Measurements from ENCODE around the gene TMEM273.

The TMEM273 gene

GRCh38 chr10:49152037-49152436 lies 36.2 kb downstream of the TMEM273 start:
- TF ChIP-seq GLIS3 (CRISPR knock-in tag; IDR thresholded peaks at IDR 0.05): no peak
- no peak for TF ChIP-seq RARB (CRISPR knock-in tag; IDR thresholded peaks at IDR 0.05)
- no peak for TF ChIP-seq CSDC2 (CRISPR knock-in tag; IDR thresholded peaks at IDR 0.05)
- TF ChIP-seq ISL1 (CRISPR knock-in tag; IDR thresholded peaks at IDR 0.05): no peak
- TF ChIP-seq CSRNP3 (CRISPR knock-in tag; IDR thresholded peaks at IDR 0.05): no peak
- no peak for TF ChIP-seq TSHZ2 (CRISPR knock-in tag; IDR thresholded peaks at IDR 0.05)
- no peak for TF ChIP-seq PPARA (CRISPR knock-in tag; IDR thresholded peaks at IDR 0.05; ENCODE audit: borderline replicate concordance)
- no peak for TF ChIP-seq CREB5 (CRISPR knock-in tag; IDR thresholded peaks at IDR 0.05; ENCODE audit: low read depth)
- no peak for TF ChIP-seq ZNF8 (CRISPR knock-in tag; IDR thresholded peaks at IDR 0.05)
- TF ChIP-seq TCF4 (CRISPR knock-in tag; IDR thresholded peaks at IDR 0.05; ENCODE audit: borderline replicate concordance): no peak
- no peak for TF ChIP-seq ARNTL (CRISPR knock-in tag; IDR thresholded peaks at IDR 0.05; ENCODE audit: borderline replicate concordance, low read depth)
- TF ChIP-seq TOX (CRISPR knock-in tag; IDR thresholded peaks at IDR 0.05; ENCODE audit: borderline replicate concordance): no peak
- no peak for TF ChIP-seq POU6F1 (CRISPR knock-in tag; IDR thresholded peaks at IDR 0.05; ENCODE audit: borderline replicate concordance, low read depth)
- TF ChIP-seq ZFP30 (CRISPR knock-in tag; IDR thresholded peaks at IDR 0.05): no peak
- no peak for ATAC-seq

GRCh38 chr10:49151481-49151880 lies 36.7 kb downstream of the TMEM273 start:
- no peak for TF ChIP-seq PATZ1 (CRISPR knock-in tag; IDR thresholded peaks at IDR 0.05; ENCODE audit: borderline replicate concordance)
- no peak for TF ChIP-seq TOX (CRISPR knock-in tag; IDR thresholded peaks at IDR 0.05; ENCODE audit: borderline replicate concordance)
- TF ChIP-seq POU6F1 (CRISPR knock-in tag; IDR thresholded peaks at IDR 0.05; ENCODE audit: borderline replicate concordance, low read depth): no peak
- no peak for TF ChIP-seq CREB5 (CRISPR knock-in tag; IDR thresholded peaks at IDR 0.05; ENCODE audit: low read depth)
- no peak for TF ChIP-seq OSR1 (CRISPR knock-in tag; IDR thresholded peaks at IDR 0.05)
- TF ChIP-seq BACH2 (CRISPR knock-in tag; IDR thresholded peaks at IDR 0.05; ENCODE audit: borderline replicate concordance): no peak
- TF ChIP-seq ESRRG (CRISPR knock-in tag; IDR thresholded peaks at IDR 0.05): no peak
- TF ChIP-seq CSDC2 (CRISPR knock-in tag; IDR thresholded peaks at IDR 0.05): no peak

More at GRCh38 chr10:49151481-49151880, 36.7 kb downstream of the TMEM273 start:
- no peak for ATAC-seq

Data from SK-N-SH treated with all-trans-retinoic acid at 6 μM for 48 hours (cell line).